GM12878 (cell line): ENCODE measurements around the gene TRPM5. TPM values are rescaled to one million over a fixed set of nuclear protein-coding genes. Genes with fewer than 3 reads are reported as not detected.

Experiments used
- BRCA1 ChIP-seq: IDR thresholded peaks from 2 replicates; pipeline ENCODE4 v1.6.1; 2011; ENCODE audit warnings: low read depth, low read length, improper control_type of control experiment
- CREM ChIP-seq: IDR thresholded peaks from 2 replicates; pipeline ENCODE4 v1.6.1; 2014; ENCODE audit warnings: antibody characterized with exemption, low read depth
- ESRRA ChIP-seq: IDR thresholded peaks from 2 replicates; pipeline ENCODE4 v1.6.1; 2012; ENCODE audit warnings: mild to moderate bottlenecking, low read length, improper control_type of control experiment
- EZH2 ChIP-seq: IDR thresholded peaks from 2 replicates; pipeline ENCODE4 v1.6.1; 2012; ENCODE audit warnings: low read depth, mild to moderate bottlenecking, control low read depth, inconsistent platforms, low read length, borderline replicate concordance; ENCODE audit not compliant: control insufficient read depth
- MTA3 ChIP-seq: IDR thresholded peaks from 2 replicates; pipeline ENCODE4 v1.6.1; 2012; ENCODE audit warnings: low read length, inconsistent platforms, borderline replicate concordance
- NR2C2 ChIP-seq: IDR thresholded peaks from 2 replicates; pipeline ENCODE4 v1.6.1; 2011; ENCODE audit warnings: borderline replicate concordance, low read depth; ENCODE audit not compliant: control insufficient read depth, insufficient read length
- NR2F1 ChIP-seq: fragments of 450-650 bp; conservative IDR thresholded peaks from 2 replicates; pipeline ENCODE4 v1.6.1; 2017; ENCODE audit warnings: mild to moderate bottlenecking
- RELA ChIP-seq: fragments of 450-650 bp; IDR thresholded peaks from 2 replicates; pipeline ENCODE4 v1.8.0; 2014; ENCODE audit warnings: borderline replicate concordance; ENCODE audit not compliant: partially characterized antibody
- SMARCA5 ChIP-seq: fragments of 450-650 bp; IDR thresholded peaks from 2 replicates; pipeline ENCODE4 v1.6.1; 2017; ENCODE audit warnings: mild to moderate bottlenecking
- SMC3 ChIP-seq: IDR thresholded peaks from 2 replicates; pipeline ENCODE4 v1.6.1; 2011; ENCODE audit warnings: low read length, improper control_type of control experiment, borderline replicate concordance
- SREBF1 ChIP-seq: IDR thresholded peaks from 2 replicates; pipeline ENCODE4 v1.6.1; 2012; ENCODE audit warnings: mild to moderate bottlenecking, low read length
- STAT3 ChIP-seq: IDR thresholded peaks from 2 replicates; pipeline ENCODE4 v1.6.1; 2011; ENCODE audit warnings: low read depth, low read length, improper control_type of control experiment
- SUPT20H ChIP-seq: IDR thresholded peaks from 2 replicates; pipeline ENCODE4 v1.6.1; 2011; ENCODE audit warnings: low read depth, mild to moderate bottlenecking, low read length, moderate library complexity, borderline replicate concordance; ENCODE audit not compliant: control insufficient read depth
- polyA plus RNA-seq, 11 experiments: library from polyadenylated mRNA; depleted of rRNA in 4 of 11; unstranded in 6 of 11; stranded (reverse) in 5 of 11; fragments of >200 nt; fragmentation: Nextera tagmentation in 4 of 11; fragmentation: Illumina TruSeq in 1 of 11; extraction: Ambion mirVana in 4 of 11; extraction: Trizol in 1 of 11; gene quantifications; 1 replicate in 1 of 11; 2 replicates in 10 of 11; pipeline versions ENCODE4 v1.2.1 to v1.2.3, GENCODE V29; 2011 to 2016; ENCODE audit warnings: inconsistent platforms in 2 of 11, missing spikeins in 2 of 11, low read depth in 1 of 11
- total RNA-seq, 4 experiments: library from RNA; depleted of rRNA in 3 of 4; stranded (reverse); fragments of >200 nt in 3 of 4; fragmentation: Illumina TruSeq in 1 of 4; extraction: Trizol in 1 of 4; gene quantifications; 2 replicates each; pipeline versions ENCODE4 v1.2.1 to v1.2.3, GENCODE V29; 2013 to 2021
- TF ChIP-seq, protein P1 (sequence below): fragments of 450-650 bp; IDR thresholded peaks from 2 replicates; pipeline ENCODE4 v1.6.1; 2017; ENCODE audit warnings: mild to moderate bottlenecking, moderate library complexity
- TF ChIP-seq, protein P2 (sequence below): fragments of 150-350 bp; IDR thresholded peaks from 2 replicates; pipeline ENCODE4 v1.6.1; 2016; ENCODE audit warnings: low read depth, low read length
- TF ChIP-seq, protein P3 (sequence below): fragments of 450-650 bp; IDR thresholded peaks from 2 replicates; pipeline ENCODE4 v1.6.1; 2017; ENCODE audit warnings: mild to moderate bottlenecking
- TF ChIP-seq, protein P4 (sequence below): IDR thresholded peaks from 2 replicates; pipeline ENCODE4 v1.6.1; 2012; ENCODE audit warnings: mild to moderate bottlenecking, low read depth, low read length

Gene TRPM5
- total and polyA plus RNA-seq, 10 of the 15 experiments (the other 5 are each of a cell fraction or from before 2014, with no cell fraction given): not detected

DNA sequence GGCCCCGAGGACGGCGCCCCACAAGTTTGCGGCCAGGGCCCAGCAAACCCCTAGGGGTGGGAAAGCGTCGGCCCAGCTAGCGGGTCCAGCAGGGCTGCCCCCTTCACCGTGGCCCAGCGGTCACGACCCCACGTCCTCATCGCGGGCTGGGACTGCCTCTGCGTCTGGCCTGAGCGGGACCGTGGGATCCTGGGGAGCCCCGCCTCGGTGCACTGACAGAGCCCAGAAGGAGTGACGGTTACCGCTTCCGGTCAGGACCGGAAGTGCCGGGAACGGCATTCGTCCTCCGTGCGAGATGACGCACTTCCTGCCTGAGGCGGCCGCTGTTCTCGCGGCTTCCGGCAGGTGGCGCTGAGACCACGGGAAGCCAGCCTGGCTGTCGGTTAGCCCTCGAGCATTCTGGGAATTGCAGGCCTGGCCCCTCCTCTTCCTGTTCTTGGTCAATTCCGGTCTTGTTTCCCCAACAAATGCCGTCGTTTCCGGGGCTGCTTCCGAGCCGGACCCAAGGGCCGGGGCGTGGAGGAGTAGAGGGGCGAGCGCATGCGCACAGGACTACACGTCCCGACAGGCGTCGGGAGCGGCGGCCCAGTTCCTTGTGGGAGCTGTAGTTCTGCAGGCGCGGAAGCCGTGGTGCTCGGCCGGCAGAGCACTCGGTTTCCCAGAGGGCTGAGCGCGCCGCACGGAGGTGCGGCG lies 44.1 kb downstream of the TRPM5 start, which contains the start of gene TSSC4 (continued):
- TF ChIP-seq, protein P1, sequence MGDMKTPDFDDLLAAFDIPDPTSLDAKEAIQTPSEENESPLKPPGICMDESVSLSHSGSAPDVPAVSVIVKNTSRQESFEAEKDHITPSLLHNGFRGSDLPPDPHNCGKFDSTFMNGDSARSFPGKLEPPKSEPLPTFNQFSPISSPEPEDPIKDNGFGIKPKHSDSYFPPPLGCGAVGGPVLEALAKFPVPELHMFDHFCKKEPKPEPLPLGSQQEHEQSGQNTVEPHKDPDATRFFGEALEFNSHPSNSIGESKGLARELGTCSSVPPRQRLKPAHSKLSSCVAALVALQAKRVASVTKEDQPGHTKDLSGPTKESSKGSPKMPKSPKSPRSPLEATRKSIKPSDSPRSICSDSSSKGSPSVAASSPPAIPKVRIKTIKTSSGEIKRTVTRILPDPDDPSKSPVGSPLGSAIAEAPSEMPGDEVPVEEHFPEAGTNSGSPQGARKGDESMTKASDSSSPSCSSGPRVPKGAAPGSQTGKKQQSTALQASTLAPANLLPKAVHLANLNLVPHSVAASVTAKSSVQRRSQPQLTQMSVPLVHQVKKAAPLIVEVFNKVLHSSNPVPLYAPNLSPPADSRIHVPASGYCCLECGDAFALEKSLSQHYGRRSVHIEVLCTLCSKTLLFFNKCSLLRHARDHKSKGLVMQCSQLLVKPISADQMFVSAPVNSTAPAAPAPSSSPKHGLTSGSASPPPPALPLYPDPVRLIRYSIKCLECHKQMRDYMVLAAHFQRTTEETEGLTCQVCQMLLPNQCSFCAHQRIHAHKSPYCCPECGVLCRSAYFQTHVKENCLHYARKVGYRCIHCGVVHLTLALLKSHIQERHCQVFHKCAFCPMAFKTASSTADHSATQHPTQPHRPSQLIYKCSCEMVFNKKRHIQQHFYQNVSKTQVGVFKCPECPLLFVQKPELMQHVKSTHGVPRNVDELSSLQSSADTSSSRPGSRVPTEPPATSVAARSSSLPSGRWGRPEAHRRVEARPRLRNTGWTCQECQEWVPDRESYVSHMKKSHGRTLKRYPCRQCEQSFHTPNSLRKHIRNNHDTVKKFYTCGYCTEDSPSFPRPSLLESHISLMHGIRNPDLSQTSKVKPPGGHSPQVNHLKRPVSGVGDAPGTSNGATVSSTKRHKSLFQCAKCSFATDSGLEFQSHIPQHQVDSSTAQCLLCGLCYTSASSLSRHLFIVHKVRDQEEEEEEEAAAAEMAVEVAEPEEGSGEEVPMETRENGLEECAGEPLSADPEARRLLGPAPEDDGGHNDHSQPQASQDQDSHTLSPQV: peak; percentile 77; the same call in 1 of the 2 replicates
- TF ChIP-seq SREBF1: peak; percentile 81
- TF ChIP-seq, protein P2, sequence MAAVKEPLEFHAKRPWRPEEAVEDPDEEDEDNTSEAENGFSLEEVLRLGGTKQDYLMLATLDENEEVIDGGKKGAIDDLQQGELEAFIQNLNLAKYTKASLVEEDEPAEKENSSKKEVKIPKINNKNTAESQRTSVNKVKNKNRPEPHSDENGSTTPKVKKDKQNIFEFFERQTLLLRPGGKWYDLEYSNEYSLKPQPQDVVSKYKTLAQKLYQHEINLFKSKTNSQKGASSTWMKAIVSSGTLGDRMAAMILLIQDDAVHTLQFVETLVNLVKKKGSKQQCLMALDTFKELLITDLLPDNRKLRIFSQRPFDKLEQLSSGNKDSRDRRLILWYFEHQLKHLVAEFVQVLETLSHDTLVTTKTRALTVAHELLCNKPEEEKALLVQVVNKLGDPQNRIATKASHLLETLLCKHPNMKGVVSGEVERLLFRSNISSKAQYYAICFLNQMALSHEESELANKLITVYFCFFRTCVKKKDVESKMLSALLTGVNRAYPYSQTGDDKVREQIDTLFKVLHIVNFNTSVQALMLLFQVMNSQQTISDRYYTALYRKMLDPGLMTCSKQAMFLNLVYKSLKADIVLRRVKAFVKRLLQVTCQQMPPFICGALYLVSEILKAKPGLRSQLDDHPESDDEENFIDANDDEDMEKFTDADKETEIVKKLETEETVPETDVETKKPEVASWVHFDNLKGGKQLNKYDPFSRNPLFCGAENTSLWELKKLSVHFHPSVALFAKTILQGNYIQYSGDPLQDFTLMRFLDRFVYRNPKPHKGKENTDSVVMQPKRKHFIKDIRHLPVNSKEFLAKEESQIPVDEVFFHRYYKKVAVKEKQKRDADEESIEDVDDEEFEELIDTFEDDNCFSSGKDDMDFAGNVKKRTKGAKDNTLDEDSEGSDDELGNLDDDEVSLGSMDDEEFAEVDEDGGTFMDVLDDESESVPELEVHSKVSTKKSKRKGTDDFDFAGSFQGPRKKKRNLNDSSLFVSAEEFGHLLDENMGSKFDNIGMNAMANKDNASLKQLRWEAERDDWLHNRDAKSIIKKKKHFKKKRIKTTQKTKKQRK: no peak
- TF ChIP-seq NR2F1: peak; percentile 59; the same call in 1 of the 2 replicates
- no peak for TF ChIP-seq ESRRA
- TF ChIP-seq BRCA1: no peak
- no peak for TF ChIP-seq EZH2
- TF ChIP-seq, protein P3, sequence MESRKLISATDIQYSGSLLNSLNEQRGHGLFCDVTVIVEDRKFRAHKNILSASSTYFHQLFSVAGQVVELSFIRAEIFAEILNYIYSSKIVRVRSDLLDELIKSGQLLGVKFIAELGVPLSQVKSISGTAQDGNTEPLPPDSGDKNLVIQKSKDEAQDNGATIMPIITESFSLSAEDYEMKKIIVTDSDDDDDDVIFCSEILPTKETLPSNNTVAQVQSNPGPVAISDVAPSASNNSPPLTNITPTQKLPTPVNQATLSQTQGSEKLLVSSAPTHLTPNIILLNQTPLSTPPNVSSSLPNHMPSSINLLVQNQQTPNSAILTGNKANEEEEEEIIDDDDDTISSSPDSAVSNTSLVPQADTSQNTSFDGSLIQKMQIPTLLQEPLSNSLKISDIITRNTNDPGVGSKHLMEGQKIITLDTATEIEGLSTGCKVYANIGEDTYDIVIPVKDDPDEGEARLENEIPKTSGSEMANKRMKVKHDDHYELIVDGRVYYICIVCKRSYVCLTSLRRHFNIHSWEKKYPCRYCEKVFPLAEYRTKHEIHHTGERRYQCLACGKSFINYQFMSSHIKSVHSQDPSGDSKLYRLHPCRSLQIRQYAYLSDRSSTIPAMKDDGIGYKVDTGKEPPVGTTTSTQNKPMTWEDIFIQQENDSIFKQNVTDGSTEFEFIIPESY: peak; percentile 70; the same call in 1 of the 2 replicates
- peak; percentile 31; the same call in 1 of the 2 replicates for TF ChIP-seq SMC3
- peak; percentile 97 for TF ChIP-seq CREM
- TF ChIP-seq, protein P4, sequence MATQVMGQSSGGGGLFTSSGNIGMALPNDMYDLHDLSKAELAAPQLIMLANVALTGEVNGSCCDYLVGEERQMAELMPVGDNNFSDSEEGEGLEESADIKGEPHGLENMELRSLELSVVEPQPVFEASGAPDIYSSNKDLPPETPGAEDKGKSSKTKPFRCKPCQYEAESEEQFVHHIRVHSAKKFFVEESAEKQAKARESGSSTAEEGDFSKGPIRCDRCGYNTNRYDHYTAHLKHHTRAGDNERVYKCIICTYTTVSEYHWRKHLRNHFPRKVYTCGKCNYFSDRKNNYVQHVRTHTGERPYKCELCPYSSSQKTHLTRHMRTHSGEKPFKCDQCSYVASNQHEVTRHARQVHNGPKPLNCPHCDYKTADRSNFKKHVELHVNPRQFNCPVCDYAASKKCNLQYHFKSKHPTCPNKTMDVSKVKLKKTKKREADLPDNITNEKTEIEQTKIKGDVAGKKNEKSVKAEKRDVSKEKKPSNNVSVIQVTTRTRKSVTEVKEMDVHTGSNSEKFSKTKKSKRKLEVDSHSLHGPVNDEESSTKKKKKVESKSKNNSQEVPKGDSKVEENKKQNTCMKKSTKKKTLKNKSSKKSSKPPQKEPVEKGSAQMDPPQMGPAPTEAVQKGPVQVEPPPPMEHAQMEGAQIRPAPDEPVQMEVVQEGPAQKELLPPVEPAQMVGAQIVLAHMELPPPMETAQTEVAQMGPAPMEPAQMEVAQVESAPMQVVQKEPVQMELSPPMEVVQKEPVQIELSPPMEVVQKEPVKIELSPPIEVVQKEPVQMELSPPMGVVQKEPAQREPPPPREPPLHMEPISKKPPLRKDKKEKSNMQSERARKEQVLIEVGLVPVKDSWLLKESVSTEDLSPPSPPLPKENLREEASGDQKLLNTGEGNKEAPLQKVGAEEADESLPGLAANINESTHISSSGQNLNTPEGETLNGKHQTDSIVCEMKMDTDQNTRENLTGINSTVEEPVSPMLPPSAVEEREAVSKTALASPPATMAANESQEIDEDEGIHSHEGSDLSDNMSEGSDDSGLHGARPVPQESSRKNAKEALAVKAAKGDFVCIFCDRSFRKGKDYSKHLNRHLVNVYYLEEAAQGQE: no peak
- TF ChIP-seq NR2C2: no peak
- no peak for TF ChIP-seq SUPT20H
- TF ChIP-seq STAT3: no peak
- no peak for TF ChIP-seq RELA
- TF ChIP-seq MTA3: peak; percentile 46; the same call in 1 of the 2 replicates
- peak; percentile 26; the same call in 1 of the 2 replicates for TF ChIP-seq SMARCA5
